ENCODE data around the gene VAMP4.

- TF ChIP-seq CTCF (IDR thresholded peaks at IDR 0.05) = no peak
- TF ChIP-seq POLR2AphosphoS5 (IDR thresholded peaks at IDR 0.05) = no peak
Observed at GRCh38 chr1:171790318-171790717, 48.5 kb upstream of the VAMP4 start.

Data from stomach (tissue), 4 donors.